KOPT-K1 (cell line): Measurements from ENCODE around the gene BAG5.

Source experiments
- H3K27ac ChIP-seq: fragments of 200-600 bp; sonication (generic); 2 replicates; pipeline ENCODE4 v1.5.1; 2016; ENCODE audit warnings: antibody characterized with exemption, mild to moderate bottlenecking, low read depth, low read length; ENCODE audit not compliant: poor library complexity, severe bottlenecking
- H3K36me3 ChIP-seq: fragments of 200-600 bp; sonication (generic); 2 replicates; pipeline ENCODE4 v1.5.1; 2017; ENCODE audit warnings: antibody characterized with exemption, mild to moderate bottlenecking, low read length, moderate library complexity; ENCODE audit not compliant: insufficient read depth
- H3K9me3 ChIP-seq: fragments of 200-600 bp; sonication (generic); 2 replicates; pipeline ENCODE4 v1.5.1; 2017; ENCODE audit warnings: antibody characterized with exemption, low read length, mild to moderate bottlenecking; ENCODE audit not compliant: insufficient read depth, poor library complexity, severe bottlenecking

Gene BAG5

GRCh38 chr14:103536693-103537092 is 25.8 kb downstream of the BAG5 start:
- Histone ChIP-seq H3K36me3 (peaks cover 40% of the 10 kb centered on the region; the same call in 1 of the 2 replicates), H3K27ac (no peak overlapping the region), H3K9me3 (no peaks in the 10 kb centered on the region)

DNA sequence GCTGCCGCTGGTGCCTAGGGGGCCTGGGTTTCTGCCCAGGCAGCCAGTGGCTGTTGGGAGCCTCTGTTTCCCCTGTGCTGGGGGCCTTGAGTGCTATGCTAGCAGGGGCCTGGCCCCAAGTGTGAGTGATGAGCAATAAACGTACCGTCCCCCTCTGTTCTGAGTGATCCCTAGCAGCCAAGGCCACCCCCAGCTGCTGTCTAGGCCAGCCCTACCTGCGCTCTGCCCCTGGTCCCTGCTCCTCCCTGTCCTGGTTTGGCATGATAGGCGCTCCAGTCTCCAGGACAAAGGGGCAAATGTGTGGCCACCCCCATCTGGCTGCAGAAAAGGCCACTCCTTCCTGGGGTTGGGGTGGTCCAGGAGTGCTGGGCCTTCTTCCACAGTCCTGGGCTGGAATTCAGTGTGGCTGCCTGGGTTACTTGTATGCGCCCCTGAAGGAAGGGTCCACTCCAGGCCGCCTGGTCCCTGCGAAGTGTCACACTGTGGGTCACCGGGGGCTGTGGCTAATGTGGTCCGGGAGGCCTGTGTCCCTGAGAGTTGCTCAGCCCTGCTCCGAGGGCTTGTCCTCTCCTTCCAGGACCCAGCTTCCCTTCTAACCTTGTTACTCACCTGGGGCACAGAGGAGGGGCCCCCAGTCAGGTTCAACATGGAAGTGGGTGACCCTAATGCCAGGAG is 26.4 kb downstream of the BAG5 start:
- no peaks in the 10 kb centered on the region for H3K9me3 ChIP-seq
- peaks cover 46% of the 10 kb centered on the region; the same call in 1 of the 2 replicates for H3K36me3 ChIP-seq
- H3K27ac ChIP-seq = no peak overlapping the region

DNA sequence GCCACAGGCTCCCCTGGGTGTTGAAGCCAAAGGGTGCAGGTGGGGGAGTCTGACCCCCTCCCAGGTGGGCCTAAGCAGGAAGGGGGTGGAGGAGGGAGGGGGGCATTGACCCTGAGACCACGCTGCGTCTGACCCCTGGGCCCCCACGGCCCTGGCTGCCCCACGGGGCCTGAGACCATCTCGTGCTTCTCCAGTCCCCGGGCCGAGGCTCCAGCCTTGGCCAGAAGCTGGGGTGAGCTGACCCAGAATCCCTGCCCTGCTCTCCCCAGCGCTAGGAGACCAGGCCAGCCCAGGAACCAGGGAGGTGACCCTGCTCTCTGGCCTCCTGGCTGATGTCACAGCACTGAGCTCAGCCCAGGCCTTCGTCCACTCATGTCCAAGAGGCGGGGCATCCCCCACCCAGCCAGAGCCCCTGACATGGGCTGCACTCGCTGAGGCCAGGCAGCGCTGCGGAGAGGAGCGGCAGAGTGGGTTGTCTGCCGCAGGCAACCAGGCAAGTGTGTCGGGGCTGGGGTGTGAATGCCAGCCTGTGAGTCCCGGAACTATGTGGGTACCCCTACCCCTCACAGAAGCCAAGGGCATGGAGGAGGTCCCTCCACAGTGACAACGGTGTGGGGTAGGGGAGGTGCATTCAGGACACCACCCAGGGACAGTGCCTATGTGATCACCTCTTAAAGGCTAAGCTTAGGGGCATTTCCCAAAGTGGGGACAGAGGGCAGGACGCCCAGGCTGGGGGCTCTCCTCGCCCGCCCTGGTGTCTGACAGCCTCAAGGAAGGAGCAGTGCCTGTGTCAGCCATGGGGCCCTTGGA is 27.2 kb downstream of the BAG5 start:
- Histone ChIP-seq H3K36me3 (peaks cover 52% of the 10 kb centered on the region; the same call in 1 of the 2 replicates), H3K9me3 (no peaks in the 10 kb centered on the region), H3K27ac (no peak overlapping the region)

- Histone ChIP-seq H3K36me3 (peaks cover 52% of the 10 kb centered on the region; the same call in 1 of the 2 replicates), H3K27ac (no peak overlapping the region), H3K9me3 (no peaks in the 10 kb centered on the region)
Observed at GRCh38 chr14:103534576-103535061, 27.8 kb downstream of the BAG5 start.

DNA sequence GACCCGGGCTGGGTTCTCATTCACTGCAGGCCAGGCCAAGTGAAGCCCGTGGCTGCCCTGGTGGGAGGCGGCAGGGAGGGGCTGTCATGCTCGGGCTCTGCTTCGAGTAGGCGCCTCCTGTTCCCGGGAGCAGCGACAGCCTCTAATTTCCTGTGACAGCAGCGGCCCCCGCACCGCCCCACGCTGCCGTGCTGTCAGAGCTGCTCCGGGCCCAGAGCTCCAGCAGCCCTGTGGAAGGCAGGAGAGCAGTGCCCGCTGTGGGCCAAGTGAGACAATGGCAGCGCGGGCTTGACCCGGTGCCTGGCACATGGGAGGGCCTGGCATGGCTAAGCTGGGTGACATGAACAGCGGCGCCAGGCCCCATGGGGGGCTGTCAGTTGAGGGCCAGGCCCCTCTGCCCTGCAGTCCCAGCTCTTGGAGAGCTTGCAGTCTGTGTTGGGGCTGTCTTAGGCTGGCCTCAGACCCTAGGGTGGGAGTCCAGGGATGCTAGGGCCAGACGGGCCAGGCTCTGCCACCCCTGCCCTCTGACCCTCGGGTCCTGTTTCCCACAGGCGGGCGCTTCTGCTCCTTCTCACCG is 28.4 kb downstream of the BAG5 start:
- H3K36me3 ChIP-seq = peaks cover 52% of the 10 kb centered on the region; the same call in 1 of the 2 replicates
- no peak overlapping the region for H3K27ac ChIP-seq
- H3K9me3 ChIP-seq = no peaks in the 10 kb centered on the region

GRCh38 chr14:103533137-103533998 is 29.1 kb downstream of the BAG5 start:
- H3K27ac ChIP-seq = no peak overlapping the region
- H3K36me3 ChIP-seq = peaks cover 52% of the 10 kb centered on the region; the same call in 1 of the 2 replicates
- no peaks in the 10 kb centered on the region for H3K9me3 ChIP-seq

- Histone ChIP-seq H3K9me3 (no peaks in the 10 kb centered on the region), H3K27ac (no peak overlapping the region), H3K36me3 (peaks cover 52% of the 10 kb centered on the region; the same call in 1 of the 2 replicates)
Observed at GRCh38 chr14:103532216-103533136, 30.0 kb downstream of the BAG5 start.

DNA sequence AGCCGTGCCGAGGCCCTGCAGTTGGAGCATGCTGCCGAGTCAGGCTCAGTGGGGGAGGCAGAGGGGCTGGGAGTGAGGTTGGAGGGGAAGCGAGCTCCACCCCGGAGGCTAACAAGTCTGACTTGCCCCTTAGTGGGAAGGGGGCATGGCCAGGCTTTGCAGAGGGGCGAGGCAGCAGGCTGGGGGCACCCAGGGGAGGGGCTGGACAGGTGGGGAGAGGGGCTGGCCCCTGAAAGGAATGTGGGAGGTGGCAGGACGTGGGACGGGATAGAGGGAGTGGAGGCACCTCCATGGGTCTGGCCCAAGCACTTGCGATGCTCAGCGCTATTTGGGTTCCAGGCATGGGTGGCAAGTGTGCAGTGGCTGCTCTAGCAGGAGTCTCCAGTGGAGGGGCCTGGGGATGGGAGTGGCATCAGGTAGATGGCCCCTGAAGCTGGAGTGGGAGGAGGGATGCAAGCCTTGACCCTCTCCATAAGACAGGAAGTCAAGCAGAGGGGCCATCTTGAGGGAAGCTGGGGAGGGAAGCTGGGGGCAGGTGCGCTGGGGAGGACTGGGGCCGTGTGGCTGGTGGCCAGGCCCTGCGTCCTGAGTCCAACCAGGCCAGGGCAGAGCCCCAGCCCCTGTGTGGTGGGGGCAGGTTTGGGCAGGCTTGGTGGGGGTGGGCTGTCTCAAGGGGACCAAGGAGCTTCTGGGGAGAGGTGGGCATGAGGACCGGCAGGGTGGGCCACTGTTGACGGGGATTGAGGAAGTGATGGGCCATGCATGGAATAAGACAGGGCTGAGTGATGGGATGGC is 30.8 kb downstream of the BAG5 start:
- Histone ChIP-seq H3K27ac (no peak overlapping the region), H3K9me3 (no peaks in the 10 kb centered on the region), H3K36me3 (peaks cover 52% of the 10 kb centered on the region; the same call in 1 of the 2 replicates)

DNA sequence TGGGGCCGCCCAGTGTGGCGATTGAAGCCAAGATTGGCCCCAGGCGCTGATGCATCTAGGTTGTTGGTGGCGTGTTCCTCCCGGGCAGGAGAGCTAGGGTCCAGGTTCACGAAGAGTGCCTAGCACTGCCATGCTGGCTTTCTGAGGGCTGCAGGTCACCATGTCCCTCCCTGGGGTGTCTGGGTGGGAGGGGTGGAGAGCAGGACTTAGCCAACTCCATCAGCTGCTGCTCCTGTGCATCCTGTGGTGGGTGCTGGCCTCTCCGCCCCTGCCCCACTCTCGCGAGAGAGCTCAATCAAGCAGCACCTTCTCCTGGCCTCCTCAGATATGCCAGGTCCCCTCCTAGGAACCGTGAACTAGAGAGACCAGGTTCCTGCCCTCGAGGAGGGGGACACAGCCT is 31.6 kb downstream of the BAG5 start:
- Histone ChIP-seq H3K27ac (no peak overlapping the region), H3K36me3 (peaks cover 48% of the 10 kb centered on the region; the same call in 1 of the 2 replicates), H3K9me3 (no peaks in the 10 kb centered on the region)

DNA sequence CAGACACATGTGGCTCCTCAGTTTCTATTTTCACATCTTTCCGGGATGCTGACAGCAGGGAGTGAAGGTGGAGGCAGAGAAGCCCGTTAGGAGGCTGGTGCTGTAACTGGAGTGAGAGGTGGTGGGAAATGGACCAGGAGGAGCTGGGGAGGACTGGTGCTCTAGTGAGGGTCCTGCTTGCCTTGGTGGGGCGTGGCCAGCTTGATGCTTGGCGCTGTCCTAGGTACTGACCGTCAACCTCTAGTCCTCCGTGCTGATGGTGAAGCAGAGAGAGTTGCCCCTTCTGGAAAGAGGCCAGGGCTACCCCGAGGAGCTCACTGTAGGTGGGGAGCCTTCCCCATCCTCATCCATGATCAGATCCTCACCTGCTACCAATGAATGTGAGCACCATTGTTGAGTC is 32.1 kb downstream of the BAG5 start:
- Histone ChIP-seq H3K36me3 (peaks cover 44% of the 10 kb centered on the region; the same call in 1 of the 2 replicates), H3K27ac (no peak overlapping the region), H3K9me3 (no peaks in the 10 kb centered on the region)

DNA sequence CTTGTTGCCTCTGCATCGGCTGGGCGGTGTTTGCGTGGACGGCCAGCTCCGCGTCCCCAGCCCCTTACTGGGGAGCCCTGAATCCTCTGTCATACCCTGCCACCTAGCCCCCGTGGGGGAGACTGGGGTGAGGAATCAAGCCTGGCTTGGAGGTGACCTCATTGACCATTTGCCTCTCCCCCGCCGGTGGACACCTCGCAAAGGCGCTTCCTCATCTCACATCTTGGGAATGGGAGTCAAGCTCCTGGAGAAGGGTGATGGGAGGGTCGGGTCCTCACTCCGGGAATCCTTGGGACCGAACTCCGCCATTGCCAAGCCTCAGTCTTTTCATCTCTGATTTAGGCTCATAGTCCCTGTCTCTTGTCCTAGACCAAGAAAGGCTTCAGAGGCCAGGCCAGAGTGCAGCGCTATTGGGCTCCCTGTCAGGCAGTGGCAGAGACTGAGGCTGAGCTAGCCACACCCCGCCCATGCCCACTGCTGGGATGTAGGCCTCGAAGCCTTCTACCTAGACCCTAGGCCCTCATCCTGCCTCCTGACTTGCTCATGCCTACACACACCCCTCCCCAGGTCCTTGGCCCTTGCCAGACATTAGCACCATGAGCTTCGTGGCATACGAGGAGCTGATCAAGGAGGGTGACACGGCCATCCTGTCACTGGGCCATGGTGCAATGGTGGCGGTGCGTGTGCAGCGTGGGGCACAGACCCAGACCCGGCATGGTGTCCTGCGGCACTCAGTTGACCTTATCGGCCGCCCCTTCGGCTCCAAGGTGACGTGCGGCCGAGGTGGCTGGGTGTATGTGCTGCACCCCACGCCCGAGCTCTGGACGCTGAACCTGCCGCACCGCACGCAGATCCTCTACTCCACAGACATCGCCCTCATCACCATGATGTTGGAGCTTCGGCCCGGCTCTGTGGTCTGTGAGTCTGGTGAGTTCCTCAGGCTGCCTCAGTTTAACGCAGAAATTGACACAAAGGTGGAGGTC is 32.8 kb downstream of the BAG5 start:
- Histone ChIP-seq H3K27ac (peak overlapping the region; percentile 74), H3K9me3 (no peaks in the 10 kb centered on the region), H3K36me3 (peaks cover 37% of the 10 kb centered on the region; the same call in 1 of the 2 replicates)
